ENCODE data around the gene PTK6.

DNA sequence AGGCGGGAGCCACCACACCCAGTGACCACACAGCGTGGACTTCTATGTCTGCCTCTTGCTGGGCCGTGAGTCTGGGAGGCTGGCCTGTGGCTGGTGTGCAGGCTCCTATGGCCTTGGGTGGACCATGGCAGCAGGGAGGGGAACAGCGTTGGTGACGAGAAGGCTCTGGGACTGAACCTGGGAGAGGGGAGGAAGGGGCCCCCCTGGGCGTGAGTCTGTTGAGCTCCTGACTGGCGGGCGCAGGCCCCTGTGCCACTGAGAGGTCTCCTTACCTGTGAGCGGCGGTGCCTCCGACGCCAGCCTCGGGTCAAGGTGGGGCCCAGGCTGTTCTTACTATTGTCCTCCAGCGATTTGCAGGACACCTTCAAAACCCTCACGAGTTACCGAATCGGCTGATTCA is 49.6 kb upstream of the PTK6 start:
- TF ChIP-seq EZH2 (IDR thresholded peaks at IDR 0.05) = no peak
- TF ChIP-seq FOXP2 (optimal IDR thresholded peaks at IDR 0.05; ENCODE audit: control extremely low read depth, extremely low read length, insufficient read depth) = no peak
